Spinal cord (tissue), 10 donors: ENCODE measurements around the gene TC2N. TPM values are rescaled to one million over a fixed set of nuclear protein-coding genes. Genes with fewer than 3 reads are reported as not detected.
"Not testable (repeated sequence)": the region's sequence is repeated elsewhere in the genome, so short reads cannot be mapped to it uniquely, and the experiment has no call there.

ENCODE experiments used
- DNase-seq, 6 donors: peaks; one replicate each; pipeline versions ENCODE4 v3.0.0 to v3.0.0-alpha.2; 2013 to 2015; ENCODE audit warnings: low spot score in 6 of 6, low read depth in 4 of 6
- H3K27ac ChIP-seq: one replicate; pipeline ENCODE4 v1.5.1; 2013; ENCODE audit warnings: low read depth, low read length, control low read depth
- H3K27me3 ChIP-seq: one replicate; pipeline ENCODE4 v1.6.1; 2013; ENCODE audit warnings: low read length; ENCODE audit not compliant: control insufficient read depth, insufficient read depth
- H3K36me3 ChIP-seq: one replicate; pipeline ENCODE4 v1.6.1; 2013; ENCODE audit warnings: low read length; ENCODE audit not compliant: control insufficient read depth, insufficient read depth
- H3K4me1 ChIP-seq: one replicate; pipeline ENCODE4 v1.6.1; 2013; ENCODE audit warnings: low read length; ENCODE audit not compliant: control insufficient read depth, insufficient read depth
- H3K4me3 ChIP-seq: one replicate; pipeline ENCODE4 v1.5.1; 2013; ENCODE audit warnings: low read depth, low read length, control low read depth
- H3K9me3 ChIP-seq: one replicate; pipeline ENCODE4 v1.6.1; 2013; ENCODE audit warnings: low read length; ENCODE audit not compliant: control insufficient read depth, insufficient read depth
- WGBS: methylation state at CpG from one replicate; pipeline ENCODE4 v1.1.5; 2013; ENCODE audit warnings: missing lambda C conversion rate; ENCODE audit not compliant: insufficient coverage; 5-methylcytosine and 5-hydroxymethylcytosine counted together
- polyA plus RNA-seq, 2 donors: library from polyadenylated mRNA; unstranded; fragments of 120-200 nt; gene quantifications; one replicate each; pipeline ENCODE4 v1.2.1, GENCODE V29; 2013; ENCODE audit not compliant: insufficient read length in 2 of 2
- total RNA-seq, 2 donors: library from RNA; depleted of rRNA in 1 of 2; stranded (reverse); fragments of 120-200 nt in 1 of 2; fragments of >200 nt in 1 of 2; gene quantifications; one replicate each; pipeline versions ENCODE4 v1.2.3 to v1.2.4, GENCODE V29; 2013 to 2014
- donor health status: healthy.

TC2N gene
- total and polyA plus RNA-seq, 4 donors: 5.4 to 17.1 (median 10.0) TPM

GRCh38 chr14:91858536-91859275 is 8.6 kb downstream of the TC2N start:
- no peak for DNase-seq
- WGBS: 65% methylated on average over 4 of the region's 8 CpGs
- Histone ChIP-seq H3K4me3 (no peak overlapping the region), H3K27me3 (no peaks in the 10 kb centered on the region), H3K4me1 (no peaks in the 10 kb centered on the region), H3K9me3 (no peaks in the 10 kb centered on the region), H3K36me3 (no peaks in the 10 kb centered on the region), H3K27ac (no peak overlapping the region)

GRCh38 chr14:91857614-91858013 is 9.7 kb downstream of the TC2N start:
- WGBS: 56% methylated on average over 2 of the region's 2 CpGs
- Histone ChIP-seq H3K27me3 (no peaks in the 10 kb centered on the region), H3K4me1 (no peaks in the 10 kb centered on the region), H3K27ac (no peak overlapping the region), H3K4me3 (no peak overlapping the region), H3K36me3 (no peaks in the 10 kb centered on the region), H3K9me3 (no peaks in the 10 kb centered on the region)
- DNase-seq: no peak

- Histone ChIP-seq H3K9me3 (no peaks in the 10 kb centered on the region), H3K4me3 (no peak overlapping the region), H3K27me3 (no peaks in the 10 kb centered on the region), H3K27ac (no peak overlapping the region), H3K36me3 (no peaks in the 10 kb centered on the region), H3K4me1 (no peaks in the 10 kb centered on the region)
- no CpG with 5 or more reads among the region's 2 CpGs for WGBS
- DNase-seq: no peak
These were observed 12.9 kb downstream of the TC2N start for GRCh38 chr14:91854327-91854934.

GRCh38 chr14:91851563-91851962 is 15.8 kb downstream of the TC2N start:
- H3K36me3 ChIP-seq: no peaks in the 10 kb centered on the region
- no peaks in the 10 kb centered on the region for H3K4me1 ChIP-seq
- no CpG with 5 or more reads among the region's 1 CpG for WGBS
- H3K27ac ChIP-seq: no peak overlapping the region
- no peaks in the 10 kb centered on the region for H3K9me3 ChIP-seq
- H3K27me3 ChIP-seq: no peaks in the 10 kb centered on the region
- H3K4me3 ChIP-seq: no peak overlapping the region
- peak in 1 of 6 donors; percentile 76 for DNase-seq

- peak in 1 of 6 donors; percentile 16 for DNase-seq
- H3K36me3 ChIP-seq: no peaks in the 10 kb centered on the region
- no peaks in the 10 kb centered on the region for H3K27me3 ChIP-seq
- H3K27ac ChIP-seq: no peak overlapping the region
- no peaks in the 10 kb centered on the region for H3K4me1 ChIP-seq
- no peaks in the 10 kb centered on the region for H3K9me3 ChIP-seq
- 100% methylated on average over 1 of the region's 4 CpGs for WGBS
- H3K4me3 ChIP-seq: no peak overlapping the region
These were observed 18.8 kb downstream of the TC2N start for GRCh38 chr14:91848504-91849001.

- Histone ChIP-seq H3K27me3 (no peaks in the 10 kb centered on the region), H3K4me1 (no peaks in the 10 kb centered on the region), H3K4me3 (no peak overlapping the region), H3K9me3 (no peaks in the 10 kb centered on the region), H3K36me3 (no peaks in the 10 kb centered on the region), H3K27ac (no peak overlapping the region)
- no CpG with 5 or more reads among the region's 1 CpG for WGBS
- DNase-seq: no peak
These were observed 19.6 kb downstream of the TC2N start for GRCh38 chr14:91847693-91848092.

GRCh38 chr14:91845652-91846051 is 21.7 kb downstream of the TC2N start:
- Histone ChIP-seq H3K9me3 (no peaks in the 10 kb centered on the region), H3K27ac (no peak overlapping the region), H3K4me1 (no peaks in the 10 kb centered on the region), H3K4me3 (no peak overlapping the region), H3K36me3 (no peaks in the 10 kb centered on the region), H3K27me3 (peaks cover 3% of the 10 kb centered on the region)
- 78% methylated on average over 1 of the region's 2 CpGs for WGBS
- DNase-seq: no peak

GRCh38 chr14:91845056-91845455 is 22.3 kb downstream of the TC2N start:
- DNase-seq, H3K9me3 ChIP-seq, H3K27me3 ChIP-seq, H3K36me3 ChIP-seq, H3K27ac ChIP-seq, H3K4me3 ChIP-seq, H3K4me1 ChIP-seq: not testable (repeated sequence)
- WGBS: 100% methylated on average over 3 of the region's 8 CpGs

- DNase-seq: no peak
- Histone ChIP-seq H3K9me3 (no peaks in the 10 kb centered on the region), H3K4me3 (no peak overlapping the region), H3K36me3 (no peaks in the 10 kb centered on the region), H3K27ac (no peak overlapping the region), H3K27me3 (peaks cover 9% of the 10 kb centered on the region), H3K4me1 (no peaks in the 10 kb centered on the region)
- WGBS: 100% methylated on average over 1 of the region's 4 CpGs
These were observed 23.3 kb downstream of the TC2N start for GRCh38 chr14:91844029-91844428.

GRCh38 chr14:91843437-91843836 is 23.9 kb downstream of the TC2N start:
- Histone ChIP-seq H3K27ac (no peak overlapping the region), H3K4me1 (no peaks in the 10 kb centered on the region), H3K36me3 (no peaks in the 10 kb centered on the region), H3K9me3 (no peaks in the 10 kb centered on the region), H3K27me3 (peaks cover 12% of the 10 kb centered on the region), H3K4me3 (no peak overlapping the region)
- DNase-seq: no peak
- WGBS: no CpG with 5 or more reads among the region's 4 CpGs
